NCI-H1105 treated with DMSO at 0.1 percent for 48 hours (cell line): Measurements from ENCODE around the gene MATN3.

Experiments
- DNase-seq: peaks from one replicate; lab custom pipeline; 2025; lab: John Stamatoyannopoulos, UW

The MATN3 gene

GRCh38 chr2:20035955-20036666 is 23.6 kb upstream of the MATN3 start:
- no peak for DNase-seq

- no peak for DNase-seq
These were observed 22.4 kb upstream of the MATN3 start for GRCh38 chr2:20034821-20035220.

GRCh38 chr2:20034218-20034617 is 21.8 kb upstream of the MATN3 start:
- no peak for DNase-seq

- no peak for DNase-seq
These were observed 20.9 kb upstream of the MATN3 start for GRCh38 chr2:20033322-20033721.

- no peak for DNase-seq
These were observed 17.8 kb upstream of the MATN3 start for GRCh38 chr2:20030224-20030623.

GRCh38 chr2:20027705-20028434 is 15.4 kb upstream of the MATN3 start:
- DNase-seq = no peak

- no peak for DNase-seq
These were observed 14.8 kb upstream of the MATN3 start for GRCh38 chr2:20027260-20027677.

- DNase-seq = no peak
These were observed 12.8 kb upstream of the MATN3 start for GRCh38 chr2:20025065-20025786.

- no peak for DNase-seq
These were observed 11.2 kb upstream of the MATN3 start for GRCh38 chr2:20023688-20024087.

- no peak for DNase-seq
These were observed 9.0 kb upstream of the MATN3 start for GRCh38 chr2:20021405-20022009.

- no peak for DNase-seq
These were observed 7.3 kb upstream of the MATN3 start for GRCh38 chr2:20019747-20020146.

- DNase-seq = no peak
These were observed 6.2 kb upstream of the MATN3 start for GRCh38 chr2:20018601-20019152.

- DNase-seq = no peak
These were observed 3.9 kb upstream of the MATN3 start for GRCh38 chr2:20016346-20016745.

- DNase-seq = peak; percentile 54
These were observed 3.1 kb upstream of the MATN3 start for GRCh38 chr2:20015482-20016083.

- no peak for DNase-seq
These were observed 820 bp upstream of the MATN3 start for GRCh38 chr2:20013126-20013849.

- DNase-seq = no peak
These were observed 511 bp downstream of the MATN3 start for GRCh38 chr2:20012032-20012281.

GRCh38 chr2:20011276-20012031 is 1.0 kb downstream of the MATN3 start:
- no peak for DNase-seq

- DNase-seq = no peak
These were observed 3.8 kb downstream of the MATN3 start for GRCh38 chr2:20008703-20009102.

GRCh38 chr2:20005891-20006470 is 6.5 kb downstream of the MATN3 start:
- no peak for DNase-seq

- no peak for DNase-seq
These were observed 7.3 kb downstream of the MATN3 start for GRCh38 chr2:20005067-20005627.
